Cortex of kidney (tissue), 1 donor: ENCODE data around the gene IRF9.

Source experiments
- DNase-seq: peaks from one replicate; lab custom pipeline; 2025; lab: John Stamatoyannopoulos, UW

The IRF9 gene

DNA sequence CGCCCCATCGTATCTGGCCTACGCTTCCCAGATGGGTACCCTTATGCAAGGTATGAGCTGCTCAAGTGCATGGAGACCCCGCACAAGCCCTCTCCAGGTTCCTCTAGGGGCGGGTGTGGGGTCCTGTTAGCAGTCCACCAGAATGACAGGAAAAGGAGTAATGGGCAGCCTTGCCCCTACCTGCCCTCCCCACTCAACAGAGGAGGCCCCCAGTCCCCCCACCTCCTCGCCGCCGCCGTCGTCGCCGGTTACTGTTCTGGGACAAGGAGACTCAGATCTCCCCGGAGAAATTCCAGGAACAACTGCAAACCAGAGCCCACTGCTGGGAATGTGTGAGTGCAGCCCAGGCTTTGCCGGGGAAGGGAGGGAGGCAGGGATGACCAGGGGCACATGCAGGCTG is 16.8 kb downstream of the IRF9 start:
- DNase-seq = no peak

DNA sequence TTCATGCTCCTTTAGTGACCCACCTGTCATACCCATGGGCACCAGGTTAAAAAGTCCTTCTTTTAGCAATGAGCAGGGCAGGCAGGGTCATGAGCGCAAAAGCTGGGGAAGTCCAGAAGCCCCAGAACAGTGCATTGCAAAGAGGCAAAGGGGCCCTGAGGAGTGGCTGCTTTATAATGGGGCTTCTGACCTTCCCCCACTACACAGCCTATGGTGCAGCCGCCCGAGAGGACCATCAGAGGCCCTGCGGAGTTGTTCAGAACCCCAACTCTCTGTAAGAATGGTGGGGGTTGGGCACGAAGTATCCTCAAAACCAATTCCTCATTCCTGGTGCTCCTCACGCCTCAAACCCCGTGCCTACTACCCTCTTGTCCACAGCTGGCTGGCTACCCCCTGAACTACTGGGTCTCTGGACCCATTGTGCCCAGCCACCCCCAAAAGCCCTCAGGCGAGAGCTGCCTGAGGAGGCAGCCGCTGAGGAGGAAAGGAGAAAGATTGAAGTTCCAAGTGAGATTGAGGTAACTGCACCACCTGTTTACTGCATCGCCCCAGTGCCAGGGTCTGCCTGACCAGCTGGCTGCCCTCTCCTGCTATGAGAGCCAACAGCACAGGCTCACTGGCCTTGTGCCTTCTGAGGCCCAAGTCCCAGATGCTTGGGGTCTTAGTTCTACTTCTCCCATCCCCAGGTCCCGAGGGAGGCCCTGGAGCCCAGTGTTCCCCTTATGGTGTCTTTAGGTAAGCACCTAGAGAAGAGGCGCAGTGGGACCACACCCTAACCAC is 17.5 kb downstream of the IRF9 start:
- no peak for DNase-seq

DNA sequence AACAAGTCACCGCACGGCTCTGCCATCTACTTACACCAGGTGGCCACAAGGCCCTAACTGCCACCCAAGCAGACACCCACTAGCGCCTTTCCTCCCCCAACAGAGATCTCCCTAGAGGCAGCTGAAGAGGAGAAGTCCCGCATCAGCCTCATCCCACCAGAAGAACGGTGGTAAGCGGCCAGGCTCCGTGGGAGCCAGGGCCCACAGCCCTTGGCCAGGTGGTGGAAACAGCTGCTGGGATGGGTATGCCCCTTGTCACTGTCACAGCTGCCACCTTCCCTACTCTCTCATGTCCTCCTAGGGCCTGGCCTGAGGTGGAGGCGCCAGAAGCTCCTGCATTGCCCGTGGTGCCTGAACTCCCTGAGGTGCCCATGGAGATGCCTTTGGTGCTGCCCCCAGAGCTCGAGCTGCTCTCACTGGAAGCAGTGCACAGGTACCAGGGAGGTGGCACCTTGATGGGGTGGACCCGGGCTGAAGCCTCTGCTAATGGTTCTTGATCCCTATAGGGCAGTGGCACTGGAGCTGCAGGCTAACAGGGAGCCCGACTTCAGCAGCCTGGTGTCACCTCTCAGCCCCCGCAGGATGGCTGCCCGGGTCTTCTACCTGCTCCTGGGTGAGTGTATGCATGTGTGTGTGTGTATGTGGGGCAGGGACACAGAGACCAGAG is 18.4 kb downstream of the IRF9 start:
- no peak for DNase-seq

DNA sequence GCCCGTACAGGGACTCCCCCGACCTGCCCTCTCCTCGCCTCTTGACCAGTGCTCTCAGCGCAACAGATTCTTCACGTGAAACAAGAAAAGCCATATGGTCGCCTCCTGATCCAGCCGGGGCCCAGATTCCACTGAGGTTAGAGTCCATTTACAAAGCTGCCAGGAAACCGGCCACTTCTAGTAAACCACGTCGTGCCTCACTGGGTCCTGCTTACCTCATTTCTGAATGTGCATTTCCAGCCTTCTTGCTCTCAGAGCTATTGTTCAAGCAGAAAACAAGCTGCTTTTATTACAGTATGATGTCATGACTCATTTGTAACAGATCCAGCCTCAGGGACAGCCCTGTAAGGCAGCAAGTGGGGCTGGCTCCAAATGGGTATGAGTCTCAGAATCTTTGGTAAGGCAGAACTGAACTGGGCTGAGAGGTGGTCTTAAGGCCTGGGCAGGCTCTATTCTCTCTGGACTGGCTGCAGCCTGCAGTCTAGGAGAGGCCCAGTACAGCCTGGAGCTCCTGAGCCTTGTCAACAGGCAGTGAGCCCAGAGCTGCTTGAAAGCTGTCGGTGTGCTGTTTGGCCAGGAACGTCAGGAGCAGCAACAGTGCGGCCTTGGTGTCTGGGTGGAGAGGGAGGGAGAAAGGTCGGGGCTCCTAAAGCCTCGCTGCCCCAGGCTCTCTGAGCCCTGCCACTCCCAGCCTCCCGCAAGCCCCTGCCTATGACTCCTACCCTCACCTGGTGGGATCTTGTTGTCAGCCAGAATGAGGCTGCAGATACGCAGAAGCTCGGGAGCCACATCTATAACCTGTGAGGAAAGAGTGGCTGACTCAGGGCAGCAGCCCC is 19.1 kb downstream of the IRF9 start:
- DNase-seq = no peak

DNA sequence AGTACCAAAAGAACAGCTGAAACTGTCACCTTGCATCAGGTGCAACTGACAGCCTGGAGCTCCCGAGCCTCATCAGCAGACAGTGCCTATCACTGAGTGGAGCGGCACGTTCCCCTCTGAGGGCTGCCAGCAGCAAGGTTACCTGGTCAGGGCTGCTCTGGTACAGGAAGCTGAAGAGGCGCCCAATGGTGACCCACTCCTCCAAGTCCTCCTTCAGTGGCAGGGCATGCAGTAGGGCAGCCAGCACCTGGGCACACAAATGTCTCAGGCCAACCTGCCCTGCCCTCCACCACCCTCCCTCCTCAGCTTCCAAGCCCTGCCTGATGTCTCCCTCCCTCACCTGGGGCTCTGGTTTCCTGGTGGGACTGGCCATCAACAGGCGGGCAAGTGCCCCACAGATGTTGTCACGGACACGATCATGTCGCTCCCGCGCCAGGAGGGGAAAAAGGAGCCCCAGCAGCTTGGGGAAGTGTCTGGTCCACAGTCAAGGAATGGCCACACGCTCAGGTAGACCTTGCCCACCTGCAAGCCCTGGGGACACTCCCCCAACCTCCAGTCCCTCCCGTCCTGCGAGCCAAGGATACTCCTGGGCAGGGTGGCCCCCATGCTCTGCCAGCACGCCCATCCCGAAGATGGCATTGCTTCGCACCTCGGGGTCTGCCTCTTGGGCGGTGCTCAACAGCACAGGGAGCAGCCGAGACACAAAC is 20.5 kb downstream of the IRF9 start:
- DNase-seq = no peak

DNA sequence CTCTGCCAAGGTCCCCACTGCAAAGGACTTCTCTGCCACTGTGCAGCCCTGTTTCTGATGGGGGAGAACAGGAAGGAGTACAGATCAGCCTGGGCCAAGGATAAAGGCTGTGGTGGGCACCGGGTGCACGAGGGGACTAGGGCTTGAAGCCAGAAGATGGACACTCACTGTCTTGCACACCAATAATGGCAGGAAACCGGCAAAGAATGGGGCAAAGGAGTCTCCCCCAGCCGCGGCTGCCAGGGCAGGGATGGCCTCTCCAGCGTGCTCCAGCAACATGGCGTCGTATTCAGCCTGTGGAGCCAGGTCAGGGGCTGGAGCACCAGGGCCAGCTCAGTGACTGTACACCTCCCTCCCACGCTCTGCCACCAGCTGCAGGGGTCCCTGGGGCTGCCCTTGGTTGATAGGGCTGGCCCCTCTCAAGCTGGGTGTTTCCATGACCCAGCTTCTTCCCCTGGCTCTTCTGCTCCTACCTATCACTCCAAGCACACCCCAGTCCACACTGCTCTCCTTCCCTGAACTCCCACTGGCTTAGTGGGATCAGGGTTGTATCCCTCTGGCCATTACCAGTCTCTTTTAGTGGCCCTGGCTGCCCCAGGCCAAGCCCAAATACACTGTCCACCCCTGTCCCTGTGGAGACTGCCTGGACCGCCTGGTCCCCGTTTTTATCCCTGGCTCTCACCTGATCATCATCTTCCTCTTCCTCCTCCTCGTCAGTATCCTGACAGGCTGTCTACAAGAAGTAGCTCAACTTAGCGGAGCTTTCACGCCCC is 21.2 kb downstream of the IRF9 start:
- DNase-seq = no peak

DNA sequence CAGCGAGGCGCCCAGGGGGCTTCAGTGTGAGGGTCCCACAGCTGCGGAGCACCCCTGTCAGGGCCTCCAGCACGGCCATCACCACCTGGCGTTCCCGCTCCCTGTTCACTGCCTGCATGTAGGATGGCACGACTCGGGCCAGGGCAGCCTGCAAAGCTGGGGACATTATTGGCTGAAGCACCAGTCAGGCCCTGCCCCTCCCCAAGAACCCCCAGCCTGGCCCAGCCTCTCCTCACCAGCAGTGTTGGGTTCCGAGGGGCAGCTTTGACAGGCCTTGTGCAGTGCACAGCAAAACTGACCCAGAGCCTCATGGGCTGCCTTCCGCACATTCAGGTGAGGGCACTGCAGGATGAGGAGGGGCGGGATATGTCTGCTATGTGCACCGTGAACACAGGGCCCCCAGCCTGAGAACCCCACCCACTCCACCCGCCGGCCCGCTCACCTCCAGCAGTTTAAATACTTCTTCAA is 22.0 kb downstream of the IRF9 start:
- DNase-seq = no peak

DNA sequence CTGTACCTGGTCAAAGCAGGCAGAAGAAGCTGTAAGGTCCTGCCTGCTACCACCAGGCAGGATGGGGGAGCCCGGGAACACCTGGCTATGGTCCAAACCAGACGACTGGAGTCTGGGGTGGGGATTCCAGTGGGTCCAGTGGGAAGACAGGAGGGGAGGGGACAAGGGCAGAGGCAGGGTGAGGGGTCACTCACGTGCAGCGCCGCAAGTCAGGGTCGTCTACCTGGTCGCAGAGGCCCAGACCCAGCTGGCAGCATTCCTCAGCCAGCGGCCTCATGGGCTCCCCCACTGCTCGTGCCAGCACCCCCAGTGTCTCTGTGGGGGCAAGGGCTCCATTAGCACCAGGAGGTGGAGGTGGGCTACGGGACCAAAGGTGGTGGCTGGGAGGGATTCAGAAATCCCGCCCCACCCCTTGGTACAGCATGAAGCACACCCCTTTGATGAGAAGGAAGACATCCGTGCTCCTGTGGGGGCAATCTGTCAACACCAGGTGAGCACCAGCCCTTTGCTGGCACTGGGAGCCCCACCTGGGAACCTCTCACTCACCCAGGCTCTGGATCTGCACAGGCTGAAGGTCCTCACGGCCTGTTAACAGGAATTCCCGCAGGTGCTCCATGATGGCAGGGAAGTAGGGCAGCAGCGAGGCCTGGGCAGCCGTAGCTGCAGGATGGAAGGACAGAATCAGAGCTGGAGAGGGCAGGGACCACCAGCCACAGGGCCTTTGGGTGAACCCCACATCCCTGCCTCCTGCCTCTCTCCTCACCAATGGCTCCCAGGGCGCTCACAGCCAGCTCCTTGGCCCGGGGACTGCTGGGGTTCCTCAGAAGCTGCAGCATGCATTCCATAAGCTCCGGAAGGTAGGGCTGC is 23.3 kb downstream of the IRF9 start:
- no peak for DNase-seq

DNA sequence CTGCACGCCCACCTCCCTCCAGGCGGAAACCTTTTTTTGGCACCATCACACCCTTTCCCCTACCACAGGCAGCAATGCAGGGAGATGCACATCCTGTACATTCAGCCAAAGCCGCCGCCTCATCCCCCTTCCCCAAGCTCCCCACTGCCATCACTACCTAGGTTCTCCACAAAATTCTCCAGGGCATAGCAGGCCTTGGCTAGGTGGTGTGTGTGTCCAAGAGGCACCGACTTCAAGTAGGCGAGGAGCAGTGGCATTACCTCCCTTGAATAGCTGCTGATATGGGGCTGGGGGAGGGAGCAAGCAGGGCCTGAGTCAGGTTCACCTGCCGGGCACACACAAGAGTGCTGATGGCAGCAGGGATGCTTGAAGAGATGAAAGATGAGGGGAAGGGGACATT is 24.0 kb downstream of the IRF9 start:
- DNase-seq = no peak

DNA sequence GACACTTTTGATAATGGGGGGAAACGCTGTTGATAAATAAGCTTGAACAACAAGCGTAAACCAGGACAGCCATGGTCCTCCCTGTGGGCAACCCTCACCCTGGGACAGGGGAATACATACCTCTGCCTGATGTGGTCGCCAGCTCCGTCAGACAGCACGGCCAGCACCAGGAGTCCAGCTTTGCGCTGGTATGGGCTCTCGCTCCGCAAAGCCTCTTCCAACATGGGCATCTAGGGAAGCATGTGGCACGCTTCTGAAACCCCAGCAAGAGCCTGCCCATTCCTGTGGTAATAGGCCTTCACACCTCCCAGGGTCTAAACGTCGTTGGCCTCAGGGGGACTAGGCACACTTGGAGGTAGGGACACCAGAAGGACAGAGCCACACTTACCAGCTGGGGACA is 24.7 kb downstream of the IRF9 start:
- no peak for DNase-seq

DNA sequence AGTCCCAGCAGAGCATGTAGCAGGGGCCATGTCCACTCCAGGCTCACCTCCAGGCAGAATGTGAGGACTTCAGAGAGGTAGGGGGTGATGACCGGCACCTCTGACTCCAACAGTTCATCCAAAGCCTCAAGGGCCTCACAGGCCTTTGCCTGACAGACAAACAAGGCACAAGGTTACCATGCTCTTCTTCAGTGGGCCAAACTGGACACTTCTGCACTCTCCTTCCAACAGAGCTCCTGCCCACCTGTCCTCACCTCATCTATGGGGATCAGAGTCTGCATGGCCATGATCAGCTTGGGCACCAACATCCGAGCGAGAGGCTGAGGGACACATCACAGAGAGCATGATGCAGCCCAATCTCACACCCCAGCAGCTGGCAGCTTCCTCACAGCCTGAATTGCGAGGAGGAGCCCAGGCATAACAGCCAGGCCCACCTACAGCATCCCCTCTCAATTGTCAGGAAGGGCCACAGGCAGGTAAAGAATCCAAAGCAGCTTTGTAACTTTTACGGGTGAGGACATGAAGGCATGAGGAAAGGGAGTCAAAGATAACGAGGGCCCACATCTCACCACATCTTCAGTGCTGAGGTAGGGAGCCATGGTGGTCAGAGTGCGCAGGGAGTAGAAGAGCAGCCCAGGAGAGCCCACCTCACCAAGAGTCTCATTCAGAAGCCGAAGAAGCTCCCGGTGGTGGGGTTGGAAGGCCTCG is 25.9 kb downstream of the IRF9 start:
- DNase-seq = no peak

DNA sequence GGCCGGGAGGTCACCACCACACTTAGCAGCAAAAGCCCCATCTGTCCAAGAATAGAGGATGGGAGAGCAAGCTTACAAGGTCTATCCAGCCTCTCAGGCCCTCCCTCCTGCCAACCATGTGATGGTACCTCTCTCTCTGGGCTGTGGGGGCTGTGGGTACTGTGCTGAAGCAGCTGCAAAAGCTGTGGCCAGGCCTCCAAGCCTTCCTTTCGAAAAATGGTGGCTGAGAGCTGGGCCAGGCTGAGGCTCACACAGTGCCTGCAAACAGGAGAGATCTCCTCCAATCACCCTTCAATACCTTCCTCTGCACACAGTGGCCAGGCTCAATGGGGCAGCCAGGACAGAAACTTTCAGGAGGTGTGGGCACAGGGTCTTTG is 26.5 kb downstream of the IRF9 start:
- no peak for DNase-seq

DNA sequence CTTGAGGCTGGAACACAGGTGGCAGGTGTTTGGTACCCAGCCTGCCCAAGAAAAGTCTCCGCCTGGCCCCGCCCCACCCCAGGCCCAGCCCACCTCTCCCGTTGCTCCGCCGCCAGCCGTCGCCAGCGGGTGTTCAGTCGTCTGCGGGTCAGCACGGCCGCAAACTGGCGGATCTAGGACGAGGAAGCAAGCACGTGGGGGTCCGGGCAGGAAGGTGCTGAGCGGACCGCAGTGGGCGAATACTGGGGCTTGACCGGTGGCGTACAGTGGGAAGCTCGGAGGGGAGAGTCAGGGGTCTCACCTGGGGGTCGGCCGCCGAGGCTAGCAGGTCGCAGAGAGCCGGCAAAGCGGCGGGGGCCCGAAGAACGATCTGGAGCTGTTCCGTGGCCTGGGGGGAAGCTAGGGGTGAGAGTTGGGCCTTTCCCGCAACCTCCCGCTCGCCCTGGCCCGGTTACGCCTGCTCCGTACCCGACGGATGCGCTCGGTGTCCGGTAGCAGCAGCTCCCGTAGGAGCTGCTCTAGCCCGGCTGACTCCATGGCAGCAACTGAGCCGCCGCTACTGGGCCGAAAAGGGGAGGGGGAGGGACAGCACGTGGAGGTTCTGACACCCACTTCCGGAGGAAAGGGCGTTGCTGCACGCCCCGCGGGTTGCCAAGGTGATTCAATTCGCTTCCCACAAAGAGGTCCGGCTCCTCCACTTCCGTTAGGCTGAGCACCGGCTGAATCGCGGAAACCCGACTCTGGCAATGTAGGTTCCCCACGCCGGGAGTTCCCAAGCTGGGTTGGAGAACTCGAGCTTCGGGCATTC is 27.4 kb downstream of the IRF9 start, which contains the start of gene IPO4:
TSS of gene IPO4 (minus strand) at position 566 of the 808 bp plus-strand sequence. CDS start at position 537, 29 bp downstream.
- no peak for DNase-seq

DNA sequence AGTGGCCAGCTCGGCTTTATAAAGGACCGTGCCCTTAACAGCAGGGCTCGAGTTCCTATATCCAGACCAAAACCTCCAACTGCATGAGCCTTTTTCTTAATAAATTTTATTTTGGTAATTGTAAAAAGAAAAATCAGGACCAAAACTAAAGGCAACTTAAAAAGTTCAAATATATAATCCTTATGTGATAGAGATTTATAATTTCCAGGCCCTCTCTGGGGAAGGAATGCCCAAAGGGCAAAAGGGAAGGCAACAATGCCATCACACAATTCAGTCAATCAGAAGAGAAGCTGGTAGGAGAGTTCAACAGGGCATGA is 28.0 kb downstream of the IRF9 start:
- no peak for DNase-seq

DNA sequence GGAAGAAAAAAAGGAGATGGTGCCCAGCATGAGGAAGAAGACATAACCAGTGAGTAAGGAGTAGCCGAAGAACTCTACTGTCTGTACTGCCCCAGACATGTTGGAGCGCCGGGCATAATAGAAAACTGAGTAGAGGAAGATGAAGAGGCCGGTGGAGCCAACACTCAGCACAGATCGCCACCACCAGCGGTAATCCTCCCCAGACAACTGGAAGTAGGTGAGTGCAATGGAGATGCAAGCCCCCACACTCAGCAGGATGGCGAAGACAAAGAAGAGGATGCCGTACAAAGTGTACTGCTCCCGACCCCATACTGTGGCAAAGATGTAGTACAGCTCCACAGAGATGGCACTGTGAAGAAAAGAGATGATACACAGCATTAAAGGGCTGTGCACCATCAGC is 28.4 kb downstream of the IRF9 start:
- no peak for DNase-seq

DNA sequence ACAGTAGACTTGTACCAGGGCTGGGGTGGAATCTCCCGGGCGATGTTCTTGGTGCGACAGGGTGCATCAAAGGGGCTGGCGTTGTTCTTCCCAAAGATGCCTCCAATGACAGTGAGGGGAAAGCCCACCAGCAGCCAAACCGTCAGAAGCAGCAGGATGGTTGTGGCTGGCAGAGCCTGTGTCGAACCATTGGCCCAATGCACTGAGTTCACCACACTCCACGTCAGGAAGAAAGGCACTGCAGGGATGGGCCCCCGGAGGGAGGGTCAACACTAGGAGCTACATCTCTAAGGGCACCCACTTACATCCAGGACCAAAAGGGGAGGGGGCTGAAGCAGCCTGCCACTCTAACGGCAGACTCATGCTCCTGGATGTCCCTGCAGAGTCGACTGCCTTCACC is 29.4 kb downstream of the IRF9 start:
- DNase-seq = no peak

DNA sequence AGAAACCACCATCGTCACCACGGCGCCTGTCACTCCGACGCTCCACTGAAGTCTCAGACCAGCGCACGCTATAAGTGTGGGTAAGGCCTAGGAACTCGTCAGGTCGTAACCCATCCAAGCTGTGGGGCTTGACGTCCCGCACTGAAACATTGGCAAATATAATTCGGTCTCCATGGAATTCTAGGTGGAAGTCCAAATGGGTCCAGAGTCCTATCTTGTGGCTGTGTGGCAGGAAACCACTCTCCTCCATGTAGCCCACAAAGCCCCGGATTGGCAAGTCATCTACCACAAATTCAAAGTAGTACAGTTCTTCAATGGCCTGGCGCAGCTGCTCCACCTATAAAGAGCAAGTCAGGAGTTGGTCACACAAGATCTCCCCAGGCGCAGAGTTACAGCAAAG is 31.9 kb downstream of the IRF9 start:
- DNase-seq = no peak

DNA sequence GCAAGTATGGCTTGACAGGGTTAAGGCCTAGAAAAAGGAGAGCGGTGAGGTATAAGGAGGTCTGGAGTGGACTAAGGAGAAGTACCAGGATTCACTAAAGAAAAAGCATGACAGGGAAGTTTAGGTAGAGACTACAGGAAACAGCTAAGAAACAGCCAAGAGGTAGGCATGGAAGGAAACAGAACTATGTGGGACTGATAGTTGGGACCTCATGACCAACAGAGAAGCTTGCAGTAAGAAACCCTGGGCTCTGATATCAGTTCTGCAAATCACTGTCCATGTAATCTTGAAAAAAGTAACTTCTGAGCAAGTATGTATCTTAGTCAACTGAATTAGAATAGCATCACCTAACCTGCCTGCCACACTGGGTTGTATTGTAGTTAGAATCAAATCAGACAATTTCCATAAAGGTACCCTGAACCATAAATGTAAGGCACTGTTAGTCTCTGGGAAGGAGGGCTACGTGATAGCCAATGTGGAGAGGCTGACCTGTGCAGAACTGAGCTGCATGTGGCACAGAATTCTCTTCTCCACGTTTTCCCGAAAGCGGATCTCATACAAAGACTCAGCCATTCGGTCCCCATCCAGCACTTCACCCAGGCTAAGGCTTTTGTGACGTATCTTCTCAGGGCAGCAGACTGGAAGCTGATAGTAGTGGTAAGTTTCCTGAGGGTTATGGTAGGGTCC is 33.3 kb downstream of the IRF9 start:
- DNase-seq = no peak

DNA sequence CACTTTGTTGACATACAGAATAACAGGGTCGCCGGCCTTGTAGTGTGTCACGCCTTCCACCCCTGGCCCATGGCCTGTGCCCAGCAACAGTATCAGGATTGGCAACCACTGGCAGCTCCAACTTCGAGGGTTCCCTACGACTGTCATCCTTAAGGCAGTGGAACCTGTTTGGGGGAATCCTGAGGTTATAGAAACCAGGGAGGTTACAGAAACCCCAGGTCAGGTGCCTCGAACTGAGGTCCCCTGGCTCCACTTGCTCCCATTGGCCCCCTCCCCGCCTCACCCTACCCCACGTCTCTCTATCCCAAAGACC is 33.8 kb downstream of the IRF9 start:
- no peak for DNase-seq
